GM12873 (cell line): Measurements from ENCODE around the gene CLDN20.

ENCODE experiments used
- CTCF ChIP-seq: IDR thresholded peaks from 2 replicates; pipeline ENCODE4 v1.5.1; 2012; ENCODE audit warnings: low read depth, mild to moderate bottlenecking, moderate library complexity, low read length, control low read depth; ENCODE audit not compliant: insufficient read depth; ENCODE audit errors: missing control alignments

Gene CLDN20

GRCh38 chr6:155284775-155285174 lies 21.0 kb downstream of the CLDN20 start:
- TF ChIP-seq CTCF, result no peak

GRCh38 chr6:155287762-155288161 lies 23.9 kb downstream of the CLDN20 start:
- no peak for TF ChIP-seq CTCF

DNA sequence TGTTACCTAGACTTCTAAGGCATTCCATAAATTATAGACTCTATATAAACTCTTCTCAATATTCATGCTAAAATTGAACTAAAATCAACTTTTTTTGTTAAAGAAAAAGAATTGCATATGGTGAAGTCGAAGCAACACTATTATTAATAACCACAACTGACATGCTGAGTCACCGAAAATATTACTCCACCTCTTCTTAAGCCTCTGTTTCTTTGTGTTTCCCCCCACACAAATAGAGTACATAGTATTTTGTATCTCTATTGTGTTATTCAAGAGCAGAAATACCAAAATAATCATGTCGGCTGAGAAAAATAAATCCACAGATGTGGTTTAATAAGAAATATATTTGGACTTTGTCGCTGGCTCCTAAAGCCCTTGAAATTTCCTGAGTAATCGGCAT lies 26.7 kb downstream of the CLDN20 start:
- TF ChIP-seq CTCF, result no peak

DNA sequence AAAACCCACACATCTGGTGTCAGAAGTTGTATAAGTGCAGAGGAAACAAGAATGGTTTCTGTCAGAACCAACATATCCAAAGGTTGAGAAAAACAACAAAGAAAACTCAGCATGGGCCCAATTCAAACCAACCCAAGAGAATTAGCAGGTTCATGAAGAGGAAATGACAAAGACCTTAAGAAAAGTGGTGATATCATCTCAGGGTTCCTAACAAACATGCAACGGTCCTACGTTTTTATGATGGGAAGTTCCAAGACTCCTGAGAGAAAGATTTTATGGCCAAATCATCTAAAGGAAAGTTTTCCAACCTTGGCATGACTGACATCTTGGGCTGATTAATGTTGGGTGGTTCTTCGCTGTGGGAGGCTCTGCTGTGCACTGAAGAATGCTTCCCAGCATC lies 27.5 kb downstream of the CLDN20 start:
- no peak for TF ChIP-seq CTCF

GRCh38 chr6:155292711-155293110 lies 28.9 kb downstream of the CLDN20 start:
- no peak for TF ChIP-seq CTCF

- TF ChIP-seq CTCF, result no peak
Measured at GRCh38 chr6:155297669-155298068, 33.9 kb downstream of the CLDN20 start.

- no peak for TF ChIP-seq CTCF
Measured at GRCh38 chr6:155301867-155302266, 38.1 kb downstream of the CLDN20 start.

GRCh38 chr6:155303361-155303870 lies 39.6 kb downstream of the CLDN20 start:
- no peak for TF ChIP-seq CTCF
